GM13977 (cell line): Measurements from ENCODE around the gene ZNF236.
"Not testable (repeated sequence)": the region's sequence is repeated elsewhere in the genome, so short reads cannot be mapped to it uniquely, and the experiment has no call there.

Experiments
- DNase-seq: peaks from one replicate; pipeline ENCODE4 v3.0.0; 2012; ENCODE audit warnings: low spot score
- CTCF ChIP-seq: IDR thresholded peaks from 2 replicates; pipeline ENCODE4 v1.5.1; 2012; ENCODE audit warnings: mild to moderate bottlenecking, control low read depth; ENCODE audit not compliant: insufficient read depth; ENCODE audit errors: extremely low read depth, missing control alignments
- in situ Hi-C: fragments of 300-500 bp; cut with MboI; formaldehyde crosslinking; loops from one replicate; pipeline ENCODE4 v1.12.0; 2022; ENCODE audit warnings: low sequenced_read_pairs, low pct_unique_long_range_greater_than_20kb, mixed read lengths, inconsistent platforms; ENCODE audit not compliant: unreplicated experiment

The ZNF236 gene

GRCh38 chr18:76935722-76936337 is 113.5 kb downstream of the ZNF236 start:
- DNase-seq = no peak
- TF ChIP-seq CTCF = no peak
- in situ Hi-C loops = loop anchor here (10.0 kb wide), 1 partner anchor 49 kb away; no protein-coding TSS in a partner anchor

GRCh38 chr18:76936877-76937276 is 114.5 kb downstream of the ZNF236 start:
- DNase-seq = no peak
- no peak for TF ChIP-seq CTCF
- in situ Hi-C loops = loop anchor here (10.0 kb wide), 1 partner anchor 48 kb away; no protein-coding TSS in a partner anchor

GRCh38 chr18:76937597-76937996 is 115.2 kb downstream of the ZNF236 start:
- in situ Hi-C loops = loop anchor here (10.0 kb wide), 1 partner anchor 47 kb away; no protein-coding TSS in a partner anchor
- TF ChIP-seq CTCF = no peak
- DNase-seq = no peak

- no peak for TF ChIP-seq CTCF
- in situ Hi-C loops = loop anchor here (10.0 kb wide), 1 partner anchor 46 kb away; no protein-coding TSS in a partner anchor
- no peak for DNase-seq
Measured at GRCh38 chr18:76938619-76939018, 116.3 kb downstream of the ZNF236 start.

- in situ Hi-C loops = no loop called here
- DNase-seq = no peak
- TF ChIP-seq CTCF = no peak
Measured at GRCh38 chr18:76941284-76941683, 118.9 kb downstream of the ZNF236 start.

GRCh38 chr18:76943542-76944339 is 121.4 kb downstream of the ZNF236 start:
- DNase-seq = no peak
- in situ Hi-C loops = no loop called here
- no peak for TF ChIP-seq CTCF

GRCh38 chr18:76944346-76944745 is 122.0 kb downstream of the ZNF236 start:
- DNase-seq, in situ Hi-C loops: not testable (repeated sequence)
